DMS 273 (cell line): ENCODE measurements around the gene ZNF433.
"Not testable (repeated sequence)": the region's sequence is repeated elsewhere in the genome, so short reads cannot be mapped to it uniquely, and the experiment has no call there.

Source experiments
- DNase-seq: peaks from one replicate; lab custom pipeline; 2025; ENCODE audit not compliant: unreplicated experiment; lab: John Stamatoyannopoulos, UW

ZNF433 gene

GRCh38 chr19:12035220-12036172, at the start of gene ZNF433:
Gene ZNF433, minus strand, starts transcription at chr19:12035679. Its CDS starts 140 bp downstream, at chr19:12035539.
- peak; percentile 97 for DNase-seq

- DNase-seq, result not testable (repeated sequence)
Measured at GRCh38 chr19:12083336-12083735, 47.9 kb upstream of the ZNF433 start.

GRCh38 chr19:12077375-12077774, 41.9 kb upstream of the ZNF433 start:
- no peak for DNase-seq

- not testable (repeated sequence) for DNase-seq
Measured at GRCh38 chr19:12076331-12076730, 40.9 kb upstream of the ZNF433 start.

GRCh38 chr19:12075538-12076139, 40.2 kb upstream of the ZNF433 start:
- DNase-seq, result peak; percentile 12

GRCh38 chr19:12064590-12065538, 29.4 kb upstream of the ZNF433 start, which contains the start of gene ZNF844:
Gene ZNF844, plus strand, starts transcription at chr19:12064731. Its CDS starts 143 bp downstream, at chr19:12064874.
- DNase-seq, result peak; percentile 93

GRCh38 chr19:12055784-12056183, 20.3 kb upstream of the ZNF433 start:
- DNase-seq, result no peak

- peak; percentile 96 for DNase-seq
Measured at GRCh38 chr19:12052497-12053169, 17.2 kb upstream of the ZNF433 start, which contains the start of gene ZNF878. Gene ZNF878, minus strand, starts transcription at chr19:12052961. Its CDS starts 160 bp downstream, at chr19:12052801.

- peak; percentile 55 for DNase-seq
Measured at GRCh38 chr19:12052091-12052496, 16.6 kb upstream of the ZNF433 start.

- no peak for DNase-seq
Measured at GRCh38 chr19:12047868-12048267, 12.4 kb upstream of the ZNF433 start.

GRCh38 chr19:12043752-12044422, 8.4 kb upstream of the ZNF433 start:
- DNase-seq, result peak; percentile 12

- no peak for DNase-seq
Measured at GRCh38 chr19:12042893-12043292, 7.4 kb upstream of the ZNF433 start.

GRCh38 chr19:12034620-12035019, 859 bp downstream of the ZNF433 start:
- no peak for DNase-seq

- DNase-seq, result no peak
Measured at GRCh38 chr19:12034198-12034597, 1.3 kb downstream of the ZNF433 start.

GRCh38 chr19:12015753-12016116, 19.7 kb downstream of the ZNF433 start:
- DNase-seq, result no peak

GRCh38 chr19:12015015-12015752, 20.3 kb downstream of the ZNF433 start:
- DNase-seq, result no peak

- no peak for DNase-seq
Measured at GRCh38 chr19:12000152-12000981, 35.1 kb downstream of the ZNF433 start.

GRCh38 chr19:11995174-11995573, 40.3 kb downstream of the ZNF433 start:
- DNase-seq, result no peak
